SH-SY5Y (cell line): Measurements from ENCODE around the gene ZNF331.

Source experiments
- GATA2 ChIP-seq: IDR thresholded peaks from 2 replicates; pipeline ENCODE4 v1.6.1; 2011; ENCODE audit warnings: mild to moderate bottlenecking, low read depth, low read length
- GATA3 ChIP-seq: IDR thresholded peaks from 2 replicates; pipeline ENCODE4 v1.6.1; 2011; ENCODE audit warnings: low read depth, mild to moderate bottlenecking, low read length, moderate library complexity

The ZNF331 gene

GRCh38 chr19:53520547-53521372, 17.2 kb upstream of the ZNF331 start:
- TF ChIP-seq GATA2 (0 out of 2 replicates have a peak, but pooled peaks have one; percentile 33), GATA3 (no peak)

- TF ChIP-seq GATA2 (no peak), GATA3 (no peak)
Measured at GRCh38 chr19:53521373-53522202, 16.4 kb upstream of the ZNF331 start.

- TF ChIP-seq GATA3 (no peak), GATA2 (no peak)
Measured at GRCh38 chr19:53525922-53526321, 12.0 kb upstream of the ZNF331 start.

DNA sequence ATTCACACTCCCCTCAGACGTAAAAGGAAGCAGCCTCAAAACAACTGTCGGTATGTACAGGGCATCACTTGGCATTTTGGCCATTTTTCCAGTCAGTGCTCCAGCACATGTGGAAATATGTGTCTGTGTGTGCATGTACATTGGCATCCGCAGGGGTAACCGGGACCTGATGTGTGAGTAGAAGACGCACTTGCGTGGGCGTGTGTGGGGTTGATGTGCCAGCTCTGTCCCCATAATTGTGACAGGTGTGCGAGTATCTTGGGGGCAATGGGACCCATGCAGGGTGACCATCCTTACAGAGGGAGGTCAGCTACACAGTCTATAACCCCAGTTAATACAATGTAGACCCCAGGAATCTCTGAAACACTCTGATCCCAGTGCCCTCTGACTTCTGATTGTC, 7.3 kb upstream of the ZNF331 start:
- TF ChIP-seq GATA3: no peak
- TF ChIP-seq GATA2: no peak

- TF ChIP-seq GATA3: no peak
- no peak for TF ChIP-seq GATA2
Measured at GRCh38 chr19:53531457-53531856, 6.5 kb upstream of the ZNF331 start.

- no peak for TF ChIP-seq GATA3
- no peak for TF ChIP-seq GATA2
Measured at GRCh38 chr19:53532362-53532761, 5.6 kb upstream of the ZNF331 start.

DNA sequence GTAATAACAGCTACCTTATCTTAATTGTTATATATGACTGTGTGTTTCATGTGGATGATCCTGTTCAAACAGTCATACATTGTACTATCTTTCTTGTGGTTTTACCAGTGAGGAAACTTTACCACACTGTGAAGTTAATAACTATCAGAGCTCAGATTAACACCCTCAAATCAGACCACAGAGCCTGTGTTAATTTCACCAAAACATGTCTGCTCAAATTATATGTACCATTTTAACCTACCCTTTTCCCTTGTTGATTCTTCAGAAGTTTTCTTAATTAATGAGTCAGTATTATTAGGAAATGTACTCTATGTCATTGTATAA, 1.8 kb upstream of the ZNF331 start:
- TF ChIP-seq GATA3: no peak
- no peak for TF ChIP-seq GATA2

DNA sequence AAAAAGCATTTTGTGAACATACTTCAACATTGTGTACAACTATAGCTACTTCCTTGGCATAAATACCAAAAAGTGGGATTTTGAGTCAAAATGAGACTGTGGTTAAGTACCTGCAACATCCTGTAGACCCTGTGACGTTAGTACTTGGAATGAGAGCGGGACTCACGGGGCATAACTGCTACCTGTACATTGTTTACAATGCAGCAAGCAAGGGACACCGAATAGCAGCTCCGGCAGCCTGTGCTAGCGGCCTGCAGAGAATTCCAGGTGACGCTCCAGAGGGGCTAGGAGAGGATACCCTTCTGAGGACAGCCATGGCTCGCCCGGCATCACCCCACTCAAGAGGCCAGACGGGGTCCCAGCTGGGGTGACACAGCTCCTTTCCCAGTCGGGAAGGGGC, 824 bp upstream of the ZNF331 start:
- no peak for TF ChIP-seq GATA2
- no peak for TF ChIP-seq GATA3

- TF ChIP-seq GATA3 (no peak), GATA2 (no peak)
Measured at GRCh38 chr19:53538378-53539109, 599 bp downstream of the ZNF331 start.

GRCh38 chr19:53540091-53540490, 2.1 kb downstream of the ZNF331 start:
- TF ChIP-seq GATA2 (no peak), GATA3 (no peak)

GRCh38 chr19:53541971-53542370, 4.0 kb downstream of the ZNF331 start:
- no peak for TF ChIP-seq GATA3

- TF ChIP-seq GATA2: no peak
- no peak for TF ChIP-seq GATA3
Measured at GRCh38 chr19:53545271-53546065, 7.5 kb downstream of the ZNF331 start.

- TF ChIP-seq GATA3 (no peak), GATA2 (no peak)
Measured at GRCh38 chr19:53546758-53547513, 9.0 kb downstream of the ZNF331 start.

DNA sequence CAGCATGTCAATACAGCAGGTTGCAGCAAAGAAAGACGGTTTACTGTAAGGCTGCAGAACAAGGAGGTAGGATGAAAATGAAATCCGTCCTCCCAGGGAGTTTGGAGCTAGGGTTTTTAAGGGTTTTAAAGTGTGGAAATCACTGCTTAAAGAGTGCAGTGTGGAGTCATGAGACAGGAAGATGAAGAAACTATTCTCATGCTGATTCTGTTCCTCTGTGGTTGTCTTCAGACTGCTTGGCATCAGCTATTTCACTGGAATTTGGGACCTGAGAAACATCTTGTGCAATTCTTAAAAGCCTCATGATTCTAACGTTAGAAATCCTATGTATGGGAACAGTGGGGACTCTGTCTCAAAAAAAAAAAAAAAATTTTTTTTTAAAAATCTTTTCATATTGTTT, 11.4 kb downstream of the ZNF331 start:
- TF ChIP-seq GATA2 (no peak), GATA3 (no peak)
